ENCODE measurements around the gene PUDP.

- TF ChIP-seq POLR2A (IDR thresholded peaks at IDR 0.05; ENCODE audit: borderline replicate concordance, extremely low read depth, insufficient read depth, insufficient read length) (no peak), CTCF (IDR thresholded peaks at IDR 0.05 in 2 of 3, conservative IDR thresholded peaks at IDR 0.05 in 1 of 3; ENCODE audit: borderline replicate concordance in 1 of 3, insufficient read depth in 1 of 3, low read depth in 2 of 3, low read length in 2 of 3) (no peak), EZH2phosphoT487 (IDR thresholded peaks at IDR 0.05; ENCODE audit: borderline replicate concordance) (no peak), SIN3A (IDR thresholded peaks at IDR 0.05; ENCODE audit: low read depth) (no peak), EZH2 (IDR thresholded peaks at IDR 0.05) (no peak), RAD21 (IDR thresholded peaks at IDR 0.05; ENCODE audit: low read depth) (no peak), JUND (IDR thresholded peaks at IDR 0.05) (no peak), REST (IDR thresholded peaks at IDR 0.05; ENCODE audit: low read depth) (no peak), POLR2AphosphoS5 (IDR thresholded peaks at IDR 0.05; ENCODE audit: low read depth, low read length) (no peak), ZFX (IDR thresholded peaks at IDR 0.05) (no peak)
Measured at GRCh38 chrX:7168371-7168770, 20.4 kb upstream of the PUDP start.

Measured in HCT116 (cell line).